HG02938 (cell line): Measurements from ENCODE around the gene NAGA.
A peak's percentile ranks its signal among the peaks of the same experiment; 100 is the strongest.
"Not testable (repeated sequence)": the region's sequence is repeated elsewhere in the genome, so short reads cannot be mapped to it uniquely, and the experiment has no call there.

ENCODE experiments used
- ATAC-seq: cut with Tn5 transposase; IDR thresholded peaks from one replicate; pipeline ENCODE4 v1.9.1; 2021; ENCODE audit warnings: mild to moderate bottlenecking, moderate library complexity; ENCODE audit not compliant: unreplicated experiment

The NAGA gene

DNA sequence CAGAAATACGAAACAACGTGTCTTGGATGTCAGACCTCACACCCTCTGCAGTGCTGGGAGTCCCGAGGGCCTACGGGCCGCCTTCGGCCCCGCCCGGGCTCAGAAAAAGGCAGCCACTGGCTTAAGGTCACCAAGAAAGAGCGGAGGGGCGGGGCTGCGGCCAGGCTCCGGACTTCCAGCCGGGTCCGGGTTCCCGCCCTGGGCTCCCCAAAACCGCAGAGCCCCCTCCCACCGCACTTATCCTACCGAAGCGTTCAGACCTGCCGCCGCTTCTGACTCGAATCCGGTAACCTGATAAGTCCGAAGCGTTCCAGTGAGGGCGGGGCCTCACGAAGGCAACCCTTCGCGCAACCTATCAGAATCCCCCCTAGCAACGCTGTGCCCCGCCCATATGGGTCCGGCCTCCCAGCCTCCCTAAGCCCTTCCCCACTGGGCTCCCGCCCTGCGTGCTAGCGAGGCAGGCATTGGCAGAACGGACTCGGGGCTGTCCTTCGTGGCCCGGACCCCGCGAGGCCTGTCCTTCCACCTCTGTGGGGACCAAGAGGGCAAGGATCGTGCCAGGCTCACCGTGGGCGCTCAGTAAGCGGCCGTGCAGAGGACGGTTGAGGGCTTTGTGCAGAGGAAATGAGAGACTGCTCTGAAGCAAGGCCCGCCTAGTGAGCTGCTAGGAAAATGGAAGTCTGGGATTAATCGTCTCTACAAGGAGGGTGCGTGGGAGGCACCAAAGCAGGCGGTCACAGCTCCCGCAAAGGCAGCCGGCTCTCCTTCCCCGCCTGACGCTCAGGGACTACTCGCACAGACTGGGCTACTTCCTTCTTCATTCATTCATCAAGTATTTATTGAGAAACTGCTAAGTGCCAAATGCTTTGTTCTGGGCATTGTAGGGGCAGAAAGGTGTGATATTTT lies at the start of gene NAGA:
Gene NAGA, minus strand, starts transcription at position 296 of the 906 bp plus-strand sequence. CDS start 515 bp downstream, outside the sequence.
- peak; percentile 81 for ATAC-seq

DNA sequence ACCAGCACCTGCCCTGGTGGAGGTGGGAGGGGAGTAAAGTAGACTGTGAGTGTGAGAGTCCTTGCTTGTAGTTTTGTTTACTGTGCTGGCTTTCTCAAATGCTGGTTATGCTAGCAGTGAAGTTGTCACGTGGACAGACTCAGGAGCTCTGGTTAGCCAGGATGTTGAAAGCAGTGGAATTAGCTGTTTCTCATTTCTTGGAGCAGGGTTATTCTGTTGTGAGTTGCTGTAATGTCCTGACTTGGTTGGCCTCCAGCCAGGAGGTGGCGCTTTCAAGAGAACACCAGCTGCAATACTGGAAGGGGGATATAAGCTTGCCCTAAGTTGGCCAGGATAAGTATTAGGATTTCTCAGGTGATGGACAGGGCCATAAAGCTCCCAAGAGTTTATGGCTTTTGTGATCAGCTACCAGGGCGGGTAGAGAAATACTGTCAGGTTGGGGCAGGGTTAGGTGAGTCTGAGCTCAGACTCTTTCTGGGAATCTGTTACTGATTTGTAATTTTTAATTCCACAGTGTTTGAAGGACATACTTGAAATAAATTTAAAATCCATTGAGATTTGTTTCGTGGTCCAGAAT lies 46.3 kb upstream of the NAGA start:
- no peak for ATAC-seq

DNA sequence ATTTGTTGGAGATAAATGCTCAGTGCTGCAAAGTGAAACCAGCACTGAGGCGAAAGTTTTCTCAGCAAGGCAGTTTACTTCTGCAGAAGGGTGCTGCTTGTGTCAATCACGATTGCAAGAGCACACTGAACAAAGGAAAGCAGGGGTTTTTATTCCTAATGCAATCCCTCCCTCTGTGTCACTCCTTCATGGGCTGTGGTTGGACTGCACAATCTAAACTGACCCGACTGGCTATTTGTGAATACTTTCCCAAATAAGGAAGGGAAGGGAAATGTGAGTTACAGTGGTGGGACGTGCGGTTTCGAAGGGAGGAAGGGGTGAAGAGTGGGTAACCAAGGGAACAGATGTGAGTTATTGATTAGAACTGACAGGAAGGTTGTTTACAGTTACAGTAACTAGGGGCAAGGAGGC lies 44.8 kb upstream of the NAGA start:
- ATAC-seq = not testable (repeated sequence)

DNA sequence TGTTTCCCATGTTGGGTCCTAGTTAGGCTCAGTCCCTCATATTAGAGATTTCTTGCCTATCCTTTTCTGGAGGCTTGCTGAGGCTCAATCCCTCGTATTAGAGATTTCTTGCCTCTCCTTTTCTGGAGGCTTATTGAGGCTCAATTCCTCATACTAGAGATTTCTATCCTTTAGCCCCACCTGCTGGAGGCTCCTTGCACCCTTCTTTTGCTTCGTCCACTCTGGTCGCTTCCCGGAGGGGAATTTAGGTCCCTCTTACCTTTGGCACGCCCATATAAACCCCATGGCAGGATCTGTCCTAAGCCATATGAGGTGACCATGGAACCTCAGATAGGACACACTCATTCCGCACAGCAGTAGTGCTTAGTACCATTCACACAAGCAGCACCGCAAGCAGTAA lies 44.1 kb upstream of the NAGA start:
- no peak for ATAC-seq

- not testable (repeated sequence) for ATAC-seq
Observed at GRCh38 chr22:42112793-42113192, 42.2 kb upstream of the NAGA start.

DNA sequence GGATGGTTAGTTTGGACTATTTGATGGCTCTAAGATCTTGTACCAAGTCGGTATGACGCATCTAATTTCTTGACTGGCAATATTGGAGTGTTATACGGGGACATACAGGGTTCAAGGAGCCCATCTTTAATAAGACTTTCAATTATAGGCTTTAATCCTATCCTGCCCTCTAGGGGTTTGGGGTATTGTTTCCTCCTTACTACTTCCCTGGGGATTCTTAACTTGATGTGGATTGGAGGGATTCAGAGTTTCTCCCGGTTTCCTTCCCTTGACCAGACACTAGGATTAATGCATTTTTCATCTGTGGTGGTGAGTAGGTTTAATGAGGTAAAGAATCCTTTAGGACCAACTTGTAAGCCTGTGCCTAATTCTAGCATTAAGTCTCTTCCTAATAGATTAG lies 41.2 kb upstream of the NAGA start:
- no peak for ATAC-seq

DNA sequence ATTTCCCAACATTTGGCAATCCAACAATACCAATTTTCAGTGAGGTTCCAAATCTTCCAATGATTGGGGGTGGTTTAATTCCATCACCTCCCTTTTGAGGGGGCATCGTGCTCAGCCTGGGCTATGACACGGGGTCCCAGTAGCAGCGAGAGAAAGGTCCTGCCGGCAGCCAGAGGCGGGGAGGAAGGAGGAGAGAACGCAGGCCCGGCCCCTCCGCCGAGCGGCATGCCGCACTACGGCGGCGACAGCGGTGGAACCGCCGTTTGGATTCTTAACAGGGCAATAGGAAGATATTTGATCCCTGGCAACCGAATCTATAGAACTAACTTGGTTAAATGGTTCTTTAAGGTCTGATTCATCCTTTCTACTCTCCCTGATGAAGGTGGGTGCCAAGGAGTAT lies 38.2 kb upstream of the NAGA start:
- no peak for ATAC-seq

- not testable (repeated sequence) for ATAC-seq
Observed at GRCh38 chr22:42104332-42104860, 33.8 kb upstream of the NAGA start.

GRCh38 chr22:42101199-42101598 lies 30.6 kb upstream of the NAGA start:
- no peak for ATAC-seq

- no peak for ATAC-seq
Observed at GRCh38 chr22:42091455-42091782, 20.8 kb upstream of the NAGA start.

GRCh38 chr22:42090596-42091454 lies 20.2 kb upstream of the NAGA start, which contains the start of gene NDUFA6:
NDUFA6 (minus strand) TSS chr22:42090772; CDS start chr22:42090744, 28 bp downstream.
- ATAC-seq = peak; percentile 86

- no peak for ATAC-seq
Observed at GRCh38 chr22:42086051-42086450, 15.4 kb upstream of the NAGA start.

GRCh38 chr22:42084874-42085273 lies 14.3 kb upstream of the NAGA start:
- no peak for ATAC-seq

DNA sequence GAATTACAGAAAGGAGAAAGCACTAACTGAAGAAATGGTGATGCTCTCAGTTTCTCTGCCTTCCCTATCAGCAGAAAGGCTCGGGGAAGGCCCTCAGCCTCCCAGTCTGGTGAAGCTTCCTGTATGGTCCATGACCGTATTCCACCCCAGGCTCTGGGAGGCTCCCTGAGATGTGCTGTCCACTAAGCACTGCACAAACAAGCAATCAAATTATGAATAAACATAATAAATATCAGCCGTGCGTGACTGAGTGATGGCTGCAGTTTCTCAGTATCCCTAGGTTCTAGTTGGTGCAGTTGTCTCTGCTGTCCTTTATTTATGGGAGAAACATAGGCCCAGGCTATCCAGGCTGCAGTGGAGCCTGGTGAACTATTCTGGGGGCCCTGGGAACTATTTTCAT lies 12.5 kb upstream of the NAGA start:
- ATAC-seq = no peak

GRCh38 chr22:42080287-42080686 lies 9.7 kb upstream of the NAGA start:
- no peak for ATAC-seq

DNA sequence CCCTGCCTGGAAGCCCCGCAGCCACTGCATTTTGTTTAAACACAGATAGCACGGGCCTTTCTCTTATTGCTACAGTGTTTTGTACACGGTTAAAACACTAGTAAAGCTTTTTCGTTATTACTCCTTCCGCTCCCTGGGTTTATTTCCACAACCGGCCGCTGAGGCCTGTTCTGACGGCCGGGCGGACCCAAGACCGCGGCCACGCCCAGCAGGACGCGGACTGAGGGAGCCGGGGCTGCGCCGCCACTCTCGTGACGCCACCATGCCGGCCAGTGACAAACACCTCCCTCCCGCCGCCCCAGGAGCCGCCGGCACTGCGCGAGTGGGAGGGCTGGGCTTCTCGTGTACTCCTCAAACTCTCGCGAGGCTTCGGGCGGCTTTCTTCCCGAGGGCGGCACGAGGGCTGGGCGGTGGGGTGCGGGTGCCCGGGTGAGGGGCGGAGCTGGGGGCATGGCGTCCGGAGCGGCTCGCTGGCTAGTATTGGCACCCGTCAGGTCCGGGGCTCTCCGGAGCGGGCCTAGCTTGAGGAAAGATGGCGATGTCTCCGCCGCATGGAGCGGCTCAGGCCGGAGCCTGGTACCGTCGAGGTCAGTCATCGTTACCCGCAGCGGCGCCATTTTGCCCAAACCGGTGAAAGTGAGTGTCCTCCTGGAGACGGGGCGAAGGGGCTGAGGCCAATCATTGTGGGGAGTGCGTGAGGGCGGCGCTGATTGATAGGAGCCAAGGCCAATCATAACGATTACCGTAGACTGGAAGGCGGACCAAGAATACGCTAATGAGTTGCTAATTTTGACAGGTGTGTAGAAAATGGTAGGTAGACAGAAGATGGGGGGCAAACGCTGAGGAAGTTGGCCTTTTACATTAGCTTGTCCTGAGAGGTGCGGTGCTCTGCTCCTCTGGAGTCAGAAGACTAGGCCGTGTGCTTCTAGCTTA lies 9.0 kb upstream of the NAGA start, which contains the start of gene SMDT1:
Gene SMDT1, plus strand, starts transcription at position 382 of the 933 bp plus-strand sequence. Its CDS starts 69 bp downstream, at position 451.
- ATAC-seq = peak; percentile 80

- peak; percentile 2 for ATAC-seq
Observed at GRCh38 chr22:42078469-42079318, 8.1 kb upstream of the NAGA start.

DNA sequence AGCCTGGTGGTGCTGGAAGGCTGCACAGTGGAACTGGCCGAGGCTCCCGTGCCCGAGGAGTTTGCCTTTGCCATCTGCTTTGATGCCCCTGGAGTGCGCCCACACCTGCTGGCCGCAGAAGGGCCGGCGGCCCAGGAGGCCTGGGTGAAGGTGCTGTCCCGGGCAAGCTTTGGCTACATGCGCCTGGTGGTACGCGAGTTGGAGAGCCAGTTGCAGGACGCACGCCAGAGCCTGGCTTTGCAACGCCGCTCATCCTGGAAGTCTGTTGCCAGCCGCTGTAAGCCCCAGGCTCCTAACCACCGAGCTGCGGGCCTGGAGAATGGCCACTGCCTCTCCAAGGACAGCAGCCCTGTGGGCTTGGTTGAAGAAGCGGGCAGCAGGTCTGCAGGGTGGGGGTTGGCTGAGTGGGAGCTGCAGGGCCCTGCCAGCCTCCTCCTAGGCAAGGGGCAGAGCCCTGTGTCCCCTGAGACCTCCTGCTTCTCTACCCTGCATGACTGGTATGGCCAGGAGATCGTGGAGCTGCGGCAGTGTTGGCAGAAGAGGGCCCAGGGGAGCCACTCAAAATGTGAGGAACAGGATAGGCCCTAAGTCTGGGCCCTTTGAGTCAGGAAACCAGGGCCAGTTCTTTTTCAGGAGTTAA lies 7.0 kb upstream of the NAGA start:
- ATAC-seq = no peak
